HG02642 (cell line): ENCODE measurements around the gene TMEM229B.

Experiments used
- ATAC-seq: cut with Tn5 transposase; IDR thresholded peaks from one replicate; pipeline ENCODE4 v1.9.1; 2021; ENCODE audit warnings: mild to moderate bottlenecking; ENCODE audit not compliant: unreplicated experiment, poor library complexity

Gene TMEM229B

DNA sequence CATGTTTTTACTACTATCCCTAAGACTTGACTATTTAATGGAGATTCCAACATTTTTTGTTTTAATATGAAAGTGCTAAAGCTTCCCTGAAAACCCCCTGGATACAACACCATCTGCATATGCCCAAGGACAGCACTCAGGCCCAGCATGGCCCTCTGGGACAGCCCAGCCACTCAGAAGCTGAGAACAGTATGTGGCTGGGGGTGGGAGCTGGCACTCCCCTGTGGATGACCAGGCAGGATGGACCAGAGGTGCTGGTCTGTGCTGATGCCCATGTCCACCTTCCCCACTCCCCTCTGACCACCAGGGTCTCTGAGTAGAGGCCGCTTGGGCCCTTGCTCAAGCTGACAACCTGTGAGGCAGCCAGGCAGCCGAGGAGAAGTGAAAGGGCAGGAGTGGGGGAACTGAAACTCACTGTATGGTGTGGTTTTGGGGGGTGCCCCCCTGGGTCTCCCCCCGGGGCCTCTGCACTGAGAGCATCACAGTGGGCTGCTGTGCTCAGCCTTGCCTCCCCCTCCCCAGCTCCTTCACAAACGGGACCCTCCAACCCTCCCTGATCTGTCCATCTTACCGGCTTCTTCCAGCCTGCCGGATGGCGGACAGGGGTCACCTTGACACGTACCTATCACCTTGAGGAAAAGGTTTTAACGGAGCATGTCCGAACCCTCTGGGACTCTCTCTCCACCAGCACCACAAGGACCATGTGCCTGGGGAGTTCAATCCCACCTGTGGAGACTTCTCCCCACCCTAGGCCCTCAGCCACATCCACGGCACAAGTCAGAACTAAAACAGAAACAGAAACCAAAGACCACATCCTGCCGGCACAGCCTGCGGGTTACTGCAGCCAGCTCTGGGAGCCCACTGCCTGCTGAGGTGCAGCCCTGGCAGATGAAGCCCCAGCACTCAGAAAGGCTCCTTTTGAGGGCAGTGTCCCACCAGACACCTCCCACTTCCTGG is at the start of gene TMEM229B:
TMEM229B (minus strand) TSS at position 785 of the 957 bp plus-strand sequence. CDS start 14,798 bp downstream, outside the sequence.
- ATAC-seq: peak; percentile 93

DNA sequence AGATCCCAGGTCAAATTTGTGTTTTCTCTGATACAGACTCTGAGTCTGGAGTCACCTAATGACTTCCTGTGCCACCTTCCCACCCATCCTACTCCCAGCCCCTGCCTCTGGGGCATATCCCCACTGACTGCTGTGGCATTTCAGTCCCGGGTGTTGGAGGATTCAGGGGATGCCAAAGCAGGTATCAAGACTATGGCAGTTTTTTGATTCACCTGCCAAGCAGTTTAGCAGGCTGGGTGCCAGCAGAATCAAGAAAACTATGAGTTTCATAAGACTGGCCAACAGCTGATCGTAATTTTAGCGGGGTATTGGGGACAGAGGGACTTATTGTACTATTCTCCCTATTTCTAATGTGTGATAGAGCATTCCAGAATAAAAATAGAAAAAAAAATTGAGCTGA is 49.2 kb upstream of the TMEM229B start:
- ATAC-seq: no peak

DNA sequence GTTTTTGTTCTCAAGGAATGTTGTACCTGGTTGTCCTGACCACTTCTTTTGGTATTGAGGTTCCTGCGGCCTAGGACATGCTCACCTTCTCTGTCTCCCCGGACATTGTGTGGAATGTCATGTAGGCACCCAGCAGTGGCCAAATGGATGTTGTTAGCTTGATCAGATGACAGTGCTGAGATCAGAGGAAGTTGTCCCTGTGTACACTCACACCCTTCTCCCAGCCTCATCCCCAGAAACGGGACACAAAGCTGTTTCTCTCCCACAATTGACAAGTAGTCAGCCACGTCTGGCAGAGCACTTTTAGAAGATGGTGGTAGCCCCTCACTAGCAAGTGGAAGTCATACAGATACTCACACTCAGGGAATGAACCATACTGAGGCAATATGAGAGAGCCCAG is 47.6 kb upstream of the TMEM229B start:
- ATAC-seq: no peak

DNA sequence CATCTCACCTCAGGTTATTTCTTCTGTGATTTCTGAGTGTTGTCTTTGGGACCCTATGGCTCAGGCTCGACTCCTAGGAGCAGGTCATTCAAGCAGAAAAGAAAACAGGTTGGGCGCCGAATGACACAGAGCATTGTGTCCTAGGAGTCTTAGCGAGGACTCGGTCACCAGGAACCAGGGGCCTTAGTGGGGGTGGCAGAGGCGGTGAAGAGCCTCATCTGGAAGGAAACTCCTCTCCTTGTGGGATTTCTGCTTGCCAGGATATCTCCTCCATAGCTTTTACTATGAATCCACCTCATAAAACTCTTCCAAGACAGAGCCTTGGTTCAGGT is 45.2 kb upstream of the TMEM229B start:
- ATAC-seq: no peak

DNA sequence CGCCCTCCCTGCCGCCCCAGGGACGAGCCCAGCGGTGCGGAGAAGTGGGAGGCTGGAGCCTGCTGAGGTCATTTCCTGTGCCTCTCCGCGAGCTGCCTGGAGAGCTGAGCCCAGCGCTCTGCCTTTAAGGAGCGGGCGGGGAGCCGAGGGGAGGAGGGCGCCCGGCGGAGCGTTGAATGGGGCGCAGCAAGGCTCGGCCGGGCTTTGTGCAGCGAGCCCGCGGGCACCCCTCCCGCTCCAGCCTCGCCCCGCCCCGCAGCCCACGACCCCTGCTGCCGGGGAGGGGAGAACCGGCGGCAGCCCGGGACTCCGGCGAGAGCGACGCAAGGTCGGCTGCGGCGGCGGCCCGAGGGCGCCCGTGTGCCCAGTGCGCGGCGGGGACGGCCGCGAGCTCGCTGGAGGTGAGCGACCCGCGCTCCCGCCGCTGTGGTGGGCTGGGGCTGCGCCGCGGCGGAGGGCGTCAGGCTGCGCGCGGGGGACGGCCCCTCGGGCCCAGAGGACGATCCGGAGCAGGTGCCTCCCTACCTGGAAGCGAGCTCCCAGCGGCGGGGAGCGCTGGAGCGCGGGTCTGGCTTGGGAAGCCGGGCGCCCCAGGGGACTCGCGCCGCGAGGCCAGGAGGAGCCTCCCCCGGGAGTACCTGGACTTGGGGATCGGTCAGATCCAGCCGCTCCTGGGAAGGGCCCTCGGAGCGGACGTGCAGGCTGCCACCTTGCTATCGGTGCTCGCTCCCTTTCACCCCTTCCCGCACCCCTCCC is 44.7 kb upstream of the TMEM229B start, which contains the start of gene PLEKHH1:
PLEKHH1 (plus strand) TSS at position 293 of the 756 bp plus-strand sequence. CDS start 8,578 bp downstream, outside the sequence.
- ATAC-seq: peak; percentile 80

DNA sequence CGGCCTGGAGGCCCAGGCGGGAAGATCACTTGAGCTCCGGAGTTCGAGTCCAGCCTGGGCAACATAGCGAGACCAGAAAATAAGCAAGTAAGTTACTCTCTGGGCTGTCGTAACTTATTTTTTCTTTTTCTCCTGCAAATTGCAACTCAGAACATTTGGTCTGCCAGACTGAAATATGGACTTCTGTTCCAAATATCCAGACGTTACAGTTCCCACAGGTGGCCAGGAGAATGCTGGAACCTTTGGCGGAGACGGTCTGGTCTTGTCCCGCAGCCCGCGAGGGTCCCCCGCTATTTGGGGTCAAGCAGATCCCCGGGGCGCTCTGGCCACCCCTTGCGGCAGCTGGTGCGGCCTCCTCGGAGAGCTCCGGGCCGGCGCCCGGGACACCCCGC is 44.1 kb upstream of the TMEM229B start:
- ATAC-seq: no peak

DNA sequence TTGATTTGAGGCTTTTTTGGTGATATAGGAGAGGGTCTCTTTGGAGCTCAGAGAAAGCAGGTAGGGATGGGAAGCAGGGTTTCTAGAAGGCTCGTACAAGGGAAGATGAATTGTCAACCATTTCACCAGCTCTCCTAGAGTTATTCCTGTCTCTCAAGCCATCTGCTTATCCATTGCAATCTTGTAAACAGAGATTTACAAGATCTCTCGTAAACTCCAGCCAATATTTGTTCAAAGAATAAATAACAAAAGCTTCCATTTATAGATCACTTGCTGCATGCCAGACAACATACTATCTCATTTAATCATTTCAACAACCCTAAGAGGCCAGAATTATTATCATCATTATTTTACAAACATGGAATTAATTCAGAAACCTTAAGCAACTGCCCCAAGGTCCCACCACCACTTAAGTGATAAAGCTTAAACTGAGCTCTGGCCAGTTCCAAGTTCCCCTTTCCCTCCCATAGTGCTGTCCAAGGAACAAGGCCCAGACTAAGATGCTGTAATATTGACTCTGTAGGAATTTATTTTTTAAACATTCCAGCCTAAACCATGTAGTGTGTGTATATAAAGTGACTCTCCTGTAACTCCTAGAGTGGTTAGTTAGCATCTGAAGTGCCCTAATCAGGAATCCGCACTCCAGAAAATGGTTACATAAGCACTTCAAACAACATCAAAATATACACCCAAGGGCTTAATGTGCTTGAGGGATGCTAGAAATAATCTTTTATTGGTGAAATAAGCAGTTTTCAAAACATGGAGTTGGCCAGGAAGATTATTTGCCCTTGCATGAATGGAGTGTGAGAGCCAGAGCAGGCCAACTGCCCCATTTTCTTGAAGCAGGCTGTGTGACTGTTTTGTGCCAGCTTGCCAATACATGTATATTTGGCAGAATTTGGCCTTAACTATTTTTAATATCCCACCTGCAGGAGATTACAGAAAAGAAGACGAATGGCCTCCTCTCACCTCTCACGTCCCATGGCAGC is 41.7 kb upstream of the TMEM229B start:
- ATAC-seq: no peak

DNA sequence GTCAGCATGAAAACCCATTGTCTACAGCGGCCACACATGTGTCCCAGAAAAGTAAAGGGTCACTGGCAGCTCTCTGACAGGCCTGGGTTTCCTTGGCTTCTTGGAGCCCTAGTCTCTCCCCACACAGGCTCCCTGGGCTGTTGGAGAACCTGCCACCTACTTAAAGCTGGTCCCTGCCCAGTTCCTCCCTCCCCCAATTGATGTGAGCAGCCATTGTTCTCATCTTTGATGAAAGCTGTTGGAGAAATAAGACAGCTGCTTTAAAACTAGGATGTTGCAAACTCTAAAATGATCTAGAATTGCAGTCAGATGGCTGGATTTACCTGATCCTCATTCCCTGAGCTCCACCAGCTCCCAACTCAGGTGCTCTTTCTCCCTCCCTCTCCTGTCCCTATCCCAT is 39.8 kb upstream of the TMEM229B start:
- no peak for ATAC-seq

DNA sequence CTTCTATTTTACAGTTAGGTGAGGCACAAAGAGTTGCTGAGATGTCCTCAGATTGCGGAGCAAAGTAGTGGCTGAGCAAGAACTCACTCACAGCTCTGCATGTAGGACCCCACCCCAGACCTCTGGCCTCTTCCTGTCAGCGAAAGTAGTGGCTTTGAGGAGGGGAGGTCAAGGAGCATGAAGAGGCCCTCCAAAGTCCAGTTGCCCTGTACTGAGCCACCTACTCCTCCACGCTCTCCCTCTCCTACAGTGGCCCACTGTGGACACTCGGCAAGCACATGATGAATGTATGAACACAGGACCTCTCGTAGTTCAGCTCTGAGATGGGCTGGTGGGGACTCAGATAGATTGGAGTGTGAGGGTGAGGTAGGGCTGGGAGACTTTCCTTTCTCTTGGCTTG is 39.2 kb upstream of the TMEM229B start:
- ATAC-seq: no peak

DNA sequence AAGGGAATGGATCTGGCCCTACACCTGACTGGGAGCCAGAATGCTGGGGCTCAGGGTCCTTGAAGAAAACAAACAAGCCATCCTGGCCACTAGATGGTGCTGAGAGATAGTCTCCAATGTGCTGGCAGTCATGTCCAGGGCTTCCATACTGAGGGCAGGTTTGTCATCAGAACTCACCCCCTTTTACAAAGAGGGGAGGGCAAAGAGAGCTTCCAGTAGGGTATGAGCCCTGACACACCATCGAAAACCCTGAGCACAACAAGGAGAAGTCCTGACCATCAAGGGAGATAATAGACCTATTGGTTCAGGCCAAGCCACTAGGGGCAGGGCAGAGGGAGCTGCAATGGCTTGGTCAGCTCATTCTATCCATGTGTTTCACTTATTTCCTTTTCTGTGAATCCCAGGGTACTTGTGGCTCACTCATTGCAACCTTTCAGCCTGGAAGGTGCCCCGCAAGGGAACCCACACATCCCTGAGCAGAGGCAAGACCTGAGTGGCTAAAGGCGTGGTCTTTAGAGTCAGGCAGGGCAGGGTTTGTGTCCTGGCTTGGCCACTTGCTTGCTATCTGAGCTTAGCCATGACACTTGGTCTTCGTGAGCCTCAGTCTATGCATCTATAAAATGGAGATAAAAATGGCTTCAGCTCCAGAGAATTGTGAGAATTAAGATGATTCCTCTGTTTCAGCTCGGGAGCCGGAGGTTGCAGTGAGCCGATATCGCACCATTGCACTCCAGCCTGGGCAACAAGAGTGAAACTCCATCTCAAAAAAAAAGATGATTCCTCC is 38.3 kb upstream of the TMEM229B start:
- ATAC-seq: no peak

DNA sequence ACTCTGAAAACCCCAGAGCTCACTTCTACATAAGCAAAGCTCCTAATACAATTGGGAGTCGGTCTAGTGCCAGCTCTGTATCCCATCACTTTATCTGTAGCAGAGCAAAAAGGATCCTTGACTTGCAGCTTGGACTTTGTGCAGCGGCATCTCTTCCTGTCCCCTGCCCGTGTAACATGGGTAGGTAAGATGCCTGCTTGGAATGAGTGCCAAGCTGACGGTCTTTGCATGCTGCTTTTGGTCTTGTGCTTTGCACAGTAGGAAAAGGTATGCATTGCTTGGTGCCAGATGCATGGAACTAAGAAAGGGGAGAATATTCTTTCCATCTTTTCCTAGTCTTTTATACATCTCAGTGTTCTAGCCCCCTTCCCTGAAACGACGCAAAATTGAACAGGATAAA is 37.7 kb upstream of the TMEM229B start:
- no peak for ATAC-seq

DNA sequence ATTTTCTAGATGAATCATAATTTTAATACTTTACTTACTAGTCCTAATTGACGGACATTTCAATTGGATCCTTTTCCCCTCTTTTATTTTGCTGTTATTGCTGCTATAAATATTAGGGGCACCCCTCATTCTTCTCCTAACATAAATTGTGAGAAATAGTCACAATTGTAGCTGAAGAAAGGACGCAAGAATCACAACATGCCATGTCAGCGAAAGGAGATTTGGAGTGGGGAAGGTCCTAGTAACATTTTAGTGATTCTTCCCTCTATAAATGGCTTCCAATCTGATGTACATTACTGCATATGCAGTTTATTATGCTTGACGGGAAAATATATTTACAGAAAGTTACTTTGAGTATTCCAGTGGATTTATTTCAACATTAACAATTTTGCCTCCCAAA is 36.9 kb upstream of the TMEM229B start:
- ATAC-seq: no peak

DNA sequence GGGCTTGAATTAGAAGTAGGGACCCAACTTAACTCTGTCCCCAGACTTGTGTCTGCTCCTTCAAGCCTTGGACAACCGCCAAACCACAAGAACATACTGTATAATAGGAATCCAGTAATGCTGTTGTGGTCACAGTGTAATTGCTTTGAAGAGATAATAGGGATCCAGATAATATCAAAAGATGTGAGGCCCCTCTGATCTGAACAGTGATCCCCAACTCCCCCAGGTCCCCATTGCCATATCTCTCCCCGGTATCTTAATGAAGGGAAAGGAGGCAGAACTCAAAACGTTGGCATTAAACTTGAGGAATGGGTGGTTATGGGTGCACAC is 36.1 kb upstream of the TMEM229B start:
- no peak for ATAC-seq

DNA sequence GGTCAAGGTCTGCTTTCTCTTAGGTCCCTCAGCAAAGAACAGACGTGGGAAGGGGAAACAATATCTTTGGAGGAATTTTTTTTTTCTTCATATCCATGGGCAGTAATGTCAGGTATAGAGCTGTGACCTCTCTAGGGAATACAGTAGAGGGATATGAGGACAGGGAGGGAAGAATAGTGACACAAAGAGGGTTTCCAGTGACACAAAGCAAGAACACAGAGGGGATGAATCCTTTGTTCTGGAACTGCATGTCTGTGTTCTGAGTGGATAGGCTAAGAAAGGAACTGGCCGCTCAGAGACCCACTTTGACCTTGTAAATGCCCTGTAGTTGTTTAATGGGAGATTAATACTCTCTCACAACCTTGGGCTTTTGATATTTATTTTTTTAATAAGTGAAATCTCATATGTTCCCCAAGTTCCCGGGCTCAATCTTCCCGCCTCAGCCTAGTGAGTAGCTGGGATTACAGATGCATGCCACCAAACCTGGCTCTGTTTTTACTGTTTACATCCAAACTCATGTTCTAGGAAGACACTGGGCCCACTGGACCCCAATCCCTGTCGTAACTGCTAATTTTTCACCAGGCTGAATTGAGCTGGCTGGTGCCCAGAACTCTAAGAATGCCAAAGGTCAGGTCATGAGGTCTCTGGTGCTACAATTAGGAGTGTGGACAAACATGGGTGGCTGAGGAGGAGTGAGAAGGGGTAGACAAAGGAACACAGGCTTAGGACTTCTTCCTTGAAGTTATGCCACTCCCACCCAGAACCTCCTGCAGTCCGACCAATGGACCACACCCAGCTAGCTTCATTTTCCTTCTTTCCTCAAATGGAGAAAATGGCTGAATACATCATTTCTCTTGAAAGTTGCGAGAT is 35.5 kb upstream of the TMEM229B start:
- ATAC-seq: no peak

DNA sequence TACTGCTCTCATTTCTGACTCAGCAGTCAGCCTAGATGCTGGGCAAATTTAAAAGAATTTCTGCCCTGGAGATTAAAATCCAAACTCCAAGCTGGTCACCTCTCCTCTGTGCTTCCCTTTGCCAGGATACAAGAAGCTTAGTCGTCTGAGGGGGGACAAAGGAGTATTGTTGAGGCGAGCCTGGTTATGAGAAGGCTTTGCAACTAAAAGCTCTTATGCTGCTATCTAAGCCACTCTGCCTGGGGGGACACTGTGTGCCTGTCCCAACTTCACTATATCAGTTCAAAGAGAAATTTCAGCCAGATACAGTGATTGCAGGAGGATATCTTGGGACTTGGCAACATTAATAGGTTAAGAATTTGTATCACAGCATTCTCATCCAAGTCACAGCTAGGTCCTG is 33.7 kb upstream of the TMEM229B start:
- ATAC-seq: no peak

DNA sequence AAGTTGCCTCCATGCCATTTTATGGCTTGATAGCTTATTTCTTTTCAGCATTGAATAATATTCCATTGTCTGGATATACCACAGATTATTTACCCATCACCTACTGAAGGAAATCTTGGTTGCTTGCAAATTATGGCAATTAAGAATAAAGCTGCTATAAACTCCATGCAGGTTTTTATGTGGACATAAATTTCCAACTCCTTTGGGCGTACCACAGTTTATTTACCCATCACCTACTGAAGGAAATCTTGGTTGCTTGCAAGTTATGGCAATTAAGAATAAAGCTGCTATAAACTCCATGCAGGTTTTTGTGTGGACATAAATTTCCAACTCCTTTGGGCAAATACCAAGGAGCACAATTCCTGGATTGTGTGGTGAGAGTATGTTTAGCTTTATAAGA is 32.0 kb upstream of the TMEM229B start:
- no peak for ATAC-seq

DNA sequence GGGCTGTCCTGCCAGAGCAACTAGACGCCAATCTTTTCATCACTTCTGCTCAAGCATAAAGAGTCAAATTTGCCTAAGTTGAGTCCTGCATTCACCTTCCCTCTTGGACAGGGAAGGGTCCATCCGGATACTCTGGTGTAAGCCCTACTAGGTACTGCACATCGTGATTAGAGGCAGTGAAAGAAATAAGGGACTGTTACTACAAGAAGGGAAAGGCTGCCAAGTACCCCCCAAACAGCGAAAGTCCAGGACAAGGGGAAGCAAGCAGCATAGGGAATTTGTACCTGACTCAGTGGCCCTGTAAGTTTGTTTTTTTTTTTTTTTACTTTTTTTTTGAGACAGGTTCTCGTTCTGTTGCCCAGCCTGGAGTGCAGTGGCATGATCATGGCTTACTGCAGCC is 30.9 kb upstream of the TMEM229B start:
- ATAC-seq: no peak

DNA sequence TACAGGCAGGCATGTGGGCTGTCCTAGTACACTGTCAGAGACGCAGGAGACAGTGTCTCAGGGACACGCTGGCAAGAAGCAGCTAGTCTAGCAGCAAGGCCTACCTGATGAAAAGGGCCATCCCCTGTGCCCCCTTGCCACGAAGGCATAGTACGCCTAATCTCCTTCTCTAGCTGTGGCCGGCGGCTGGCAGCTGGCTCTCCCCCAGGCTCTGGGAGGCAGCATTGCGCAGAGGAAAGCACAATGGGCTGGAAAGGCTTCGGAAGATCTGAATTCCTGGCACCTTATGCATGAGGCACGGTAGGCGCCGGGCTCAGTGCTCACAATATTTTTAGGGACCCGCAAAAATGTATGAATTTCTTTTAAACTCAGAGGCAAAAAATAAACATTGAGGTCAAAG is 28.6 kb upstream of the TMEM229B start:
- no peak for ATAC-seq

DNA sequence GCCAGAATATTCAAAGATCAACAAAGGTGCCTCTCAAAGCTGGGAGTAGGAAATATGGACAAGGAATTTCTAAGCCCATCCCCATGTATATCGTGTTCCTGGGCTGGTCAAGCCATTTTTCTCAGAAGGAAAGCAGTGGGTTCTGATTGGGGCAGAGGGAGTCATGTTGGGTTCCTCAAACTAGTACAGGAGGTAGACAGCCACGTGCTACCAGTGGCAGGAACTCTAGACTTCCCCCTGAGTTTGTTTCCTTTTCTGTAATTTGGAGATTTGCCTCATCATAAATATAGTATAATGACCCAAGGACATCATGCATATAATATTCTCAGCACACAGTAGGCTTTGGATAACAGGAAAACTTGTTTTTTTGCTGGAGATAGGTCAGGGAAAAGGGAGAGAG is 28.2 kb upstream of the TMEM229B start:
- no peak for ATAC-seq
